GM21515 (cell line): Measurements from ENCODE around the gene CACNA1G.

ENCODE experiments used
- ATAC-seq: cut with Tn5 transposase; IDR thresholded peaks from one replicate; pipeline ENCODE4 v1.9.1; 2021; ENCODE audit not compliant: unreplicated experiment

CACNA1G gene

GRCh38 chr17:50642722-50643656 lies 82.5 kb downstream of the CACNA1G start:
- no peak for ATAC-seq

GRCh38 chr17:50645748-50646682 lies 85.5 kb downstream of the CACNA1G start:
- ATAC-seq = no peak

DNA sequence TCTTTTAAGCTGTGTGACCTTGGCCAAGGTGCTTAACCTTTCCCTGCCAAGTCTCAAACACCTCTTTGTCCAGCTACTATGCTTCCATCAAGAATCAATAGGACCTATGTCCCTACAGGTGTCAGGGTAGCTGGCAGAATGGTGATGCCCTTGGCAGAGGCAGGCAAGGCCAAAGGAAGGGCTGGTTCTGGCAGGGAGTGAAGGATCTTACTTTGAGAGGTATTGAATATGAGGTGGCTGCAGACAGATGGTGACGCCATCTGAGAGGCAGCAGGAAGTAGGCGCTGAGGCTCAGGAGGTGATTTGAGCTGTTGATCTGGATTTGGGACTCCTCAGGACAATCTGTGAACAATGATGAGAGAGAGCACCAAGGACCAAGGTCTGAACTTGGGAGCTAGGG lies 86.7 kb downstream of the CACNA1G start:
- ATAC-seq = no peak

- ATAC-seq = no peak
Measured at GRCh38 chr17:50649042-50649908, 88.8 kb downstream of the CACNA1G start.

DNA sequence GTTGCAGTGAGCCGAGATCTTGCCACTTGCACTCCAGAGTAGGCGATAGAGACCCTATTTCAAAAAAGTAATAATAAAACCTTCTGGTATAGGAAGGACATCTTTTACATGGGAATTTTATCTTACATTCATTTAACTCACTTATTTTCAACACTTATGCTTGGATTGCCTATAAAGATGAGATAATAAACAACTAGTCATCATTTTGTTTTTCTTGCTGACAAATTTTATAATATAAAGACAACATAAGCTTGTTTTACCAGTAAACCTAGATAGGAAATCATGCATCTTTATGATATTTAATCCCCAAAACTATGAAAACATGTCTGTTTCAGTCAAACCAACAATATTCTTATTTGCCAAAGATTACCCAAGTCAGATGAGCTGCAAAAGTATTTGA lies 91.1 kb downstream of the CACNA1G start:
- no peak for ATAC-seq

GRCh38 chr17:50653738-50654137 lies 93.2 kb downstream of the CACNA1G start:
- no peak for ATAC-seq

- ATAC-seq = no peak
Measured at GRCh38 chr17:50656509-50656908, 96.0 kb downstream of the CACNA1G start.

DNA sequence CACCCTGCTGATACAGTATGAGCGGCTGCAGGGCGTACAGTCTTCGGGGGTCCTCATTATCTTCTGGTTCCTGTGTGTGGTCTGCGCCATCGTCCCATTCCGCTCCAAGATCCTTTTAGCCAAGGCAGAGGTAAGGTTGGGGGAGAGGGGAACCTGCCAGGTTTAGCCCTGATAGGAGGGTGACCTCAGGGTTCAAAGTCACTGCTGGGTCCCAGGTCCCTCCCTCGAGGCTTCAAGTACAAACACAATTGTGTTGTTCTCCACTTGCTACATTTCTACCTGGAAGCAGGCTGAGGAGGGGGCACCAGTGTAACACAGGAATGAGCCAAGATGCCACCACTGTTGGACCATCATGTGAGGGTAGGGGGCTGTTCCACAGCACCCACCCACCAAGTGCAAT lies 96.5 kb downstream of the CACNA1G start:
- no peak for ATAC-seq

GRCh38 chr17:50657627-50658026 lies 97.1 kb downstream of the CACNA1G start:
- no peak for ATAC-seq

- ATAC-seq = no peak
Measured at GRCh38 chr17:50658616-50659015, 98.1 kb downstream of the CACNA1G start.

DNA sequence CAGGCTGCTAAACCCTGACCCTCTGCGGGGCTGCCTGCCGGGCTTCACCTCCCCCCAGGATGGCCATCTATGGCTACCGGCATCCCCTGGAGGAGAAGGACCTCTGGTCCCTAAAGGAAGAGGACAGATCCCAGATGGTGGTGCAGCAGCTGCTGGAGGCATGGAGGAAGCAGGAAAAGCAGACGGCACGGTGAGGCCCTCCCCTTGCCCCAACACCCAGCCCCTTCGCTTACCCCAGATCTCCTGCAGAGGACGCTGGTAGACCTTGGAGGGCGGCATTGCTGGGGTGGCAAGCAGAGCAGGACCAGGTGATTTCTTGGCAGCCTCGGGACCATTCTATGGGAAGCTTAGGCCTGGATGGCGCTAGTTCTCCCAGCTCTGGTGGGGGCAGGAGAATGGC lies 98.7 kb downstream of the CACNA1G start:
- no peak for ATAC-seq

DNA sequence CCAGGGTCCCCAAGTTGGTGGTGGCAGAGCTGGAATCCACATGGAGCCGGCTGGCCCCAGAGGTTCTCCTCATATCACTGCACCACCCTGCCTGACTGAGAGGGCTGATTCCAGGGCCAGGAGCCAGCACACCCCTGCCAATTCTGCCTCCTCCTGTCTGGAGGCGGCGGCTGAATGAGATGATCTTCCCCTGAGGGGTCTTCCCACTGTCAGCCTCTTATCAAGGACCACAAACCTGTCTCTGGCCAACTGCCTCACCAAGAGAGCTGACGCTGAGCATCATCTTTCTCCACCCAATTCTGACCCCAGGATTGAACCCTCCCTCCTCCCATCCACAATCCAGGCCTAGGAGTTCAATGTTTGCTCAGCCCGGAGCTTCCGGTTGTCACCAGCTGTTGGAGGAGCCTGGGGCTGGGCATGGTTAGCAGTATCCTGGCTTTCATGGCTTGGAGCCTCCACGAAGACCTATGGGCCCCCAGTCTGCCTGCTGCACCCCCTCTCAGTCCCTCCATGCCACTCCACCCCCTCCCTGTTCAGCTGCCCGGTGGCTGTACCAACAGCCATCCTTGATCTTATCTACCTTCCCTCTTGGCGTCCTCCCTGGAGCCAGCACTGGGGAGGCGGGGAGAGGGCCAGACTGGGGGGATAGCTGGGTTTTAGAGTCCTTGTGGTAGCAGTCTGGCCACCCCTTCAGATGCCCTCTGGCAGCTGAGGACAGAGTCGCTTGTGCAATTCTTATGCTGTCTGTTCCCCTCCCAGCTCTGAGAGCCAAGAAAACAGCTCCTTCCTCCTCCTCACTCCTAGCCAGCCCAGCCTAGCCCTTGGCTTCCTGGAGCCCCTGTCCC lies 99.7 kb downstream of the CACNA1G start:
- ATAC-seq = no peak

DNA sequence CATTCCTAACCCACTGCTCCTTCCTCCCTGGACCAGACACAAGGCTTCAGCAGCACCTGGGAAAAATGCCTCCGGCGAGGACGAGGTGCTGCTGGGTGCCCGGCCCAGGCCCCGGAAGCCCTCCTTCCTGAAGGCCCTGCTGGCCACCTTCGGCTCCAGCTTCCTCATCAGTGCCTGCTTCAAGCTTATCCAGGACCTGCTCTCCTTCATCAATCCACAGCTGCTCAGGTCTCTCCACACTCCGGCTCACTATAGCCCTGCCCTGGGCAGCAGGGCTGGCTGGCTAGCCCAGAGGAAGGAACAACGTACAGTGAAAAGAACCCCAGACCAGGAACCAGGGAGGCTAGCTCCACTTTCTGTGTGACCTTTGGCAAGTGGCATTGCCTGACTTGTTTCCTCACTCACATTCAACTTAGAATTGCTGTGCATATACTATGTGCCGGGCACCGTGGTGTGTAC lies 100.4 kb downstream of the CACNA1G start:
- ATAC-seq = no peak

DNA sequence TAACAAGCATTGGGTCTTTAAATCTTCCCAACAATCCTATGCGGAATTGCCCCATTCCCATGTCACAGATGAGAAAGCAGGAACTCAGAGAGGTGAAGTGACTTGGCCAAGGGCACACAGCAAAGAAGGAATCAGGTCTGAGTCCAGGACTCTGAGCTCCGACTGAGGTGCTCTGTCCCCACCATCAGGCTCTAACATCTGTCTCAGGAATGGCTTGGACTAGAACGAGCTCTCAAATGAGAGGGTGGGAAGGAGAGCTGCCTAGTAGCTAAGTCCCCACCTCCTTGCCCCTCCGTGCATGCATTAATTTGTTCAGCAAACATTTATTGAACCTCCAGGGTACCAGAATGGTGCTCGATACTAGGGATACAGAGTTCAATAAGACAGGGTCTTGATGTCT lies 100.8 kb downstream of the CACNA1G start:
- ATAC-seq = no peak

DNA sequence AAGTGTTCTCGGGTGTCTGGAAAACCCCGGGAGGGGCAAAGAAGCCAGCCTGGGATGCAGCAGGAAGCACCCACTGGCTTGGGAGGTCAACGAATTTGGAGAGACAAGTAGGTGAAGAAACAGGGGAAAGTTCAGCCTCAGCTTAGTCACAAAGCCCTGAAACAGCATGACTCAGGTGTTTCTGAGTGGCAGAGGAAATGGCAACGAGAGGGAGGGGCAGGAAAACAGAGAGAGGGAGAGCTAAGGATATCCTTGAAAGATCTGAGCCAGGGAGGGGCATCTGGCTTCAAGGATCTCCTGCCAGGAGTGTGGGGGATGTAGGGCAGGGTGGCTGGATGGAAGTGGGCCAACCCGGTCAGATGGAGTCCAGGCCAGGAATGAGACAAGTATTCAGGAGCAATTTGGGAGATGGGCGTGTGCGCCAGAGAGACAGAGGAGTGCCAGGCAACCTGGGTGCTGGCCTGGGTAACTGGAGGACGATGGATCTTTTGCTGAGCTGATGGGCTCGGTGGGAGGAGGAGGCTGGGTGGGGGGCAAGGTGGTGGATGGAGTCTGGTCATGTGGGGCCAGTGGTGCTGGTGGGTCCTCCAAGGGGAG lies 101.4 kb downstream of the CACNA1G start:
- ATAC-seq = no peak

DNA sequence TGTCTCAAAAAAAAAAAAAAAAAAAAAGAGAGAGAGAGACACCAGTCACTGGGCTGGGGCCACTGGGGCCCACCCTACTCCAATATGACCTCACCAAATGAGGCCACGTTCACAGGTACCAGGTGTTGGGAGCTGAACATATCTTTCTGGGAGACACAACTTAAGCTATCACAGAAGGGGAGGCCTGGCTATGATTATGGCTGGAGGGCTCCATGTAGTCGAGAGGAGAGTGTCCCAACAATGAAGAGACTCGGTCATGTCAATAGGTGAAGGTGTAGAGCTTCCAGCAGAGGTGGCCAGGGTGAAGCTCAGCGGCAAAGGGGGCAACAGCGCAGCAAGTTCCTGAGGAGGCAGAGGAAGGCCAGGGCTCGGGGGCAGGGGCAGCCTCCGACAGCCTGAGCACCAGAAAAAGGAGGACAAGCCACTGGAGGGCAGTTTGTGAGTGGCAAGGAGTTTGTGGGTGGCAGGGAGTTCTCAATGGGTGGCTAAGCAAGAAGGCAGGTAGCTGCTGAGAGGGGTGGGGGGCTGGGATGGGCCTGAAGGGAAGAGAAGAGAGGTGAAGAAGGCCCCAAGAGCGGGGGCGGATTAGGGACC lies 102.2 kb downstream of the CACNA1G start:
- ATAC-seq = no peak

- ATAC-seq = no peak
Measured at GRCh38 chr17:50663812-50664374, 103.4 kb downstream of the CACNA1G start.

DNA sequence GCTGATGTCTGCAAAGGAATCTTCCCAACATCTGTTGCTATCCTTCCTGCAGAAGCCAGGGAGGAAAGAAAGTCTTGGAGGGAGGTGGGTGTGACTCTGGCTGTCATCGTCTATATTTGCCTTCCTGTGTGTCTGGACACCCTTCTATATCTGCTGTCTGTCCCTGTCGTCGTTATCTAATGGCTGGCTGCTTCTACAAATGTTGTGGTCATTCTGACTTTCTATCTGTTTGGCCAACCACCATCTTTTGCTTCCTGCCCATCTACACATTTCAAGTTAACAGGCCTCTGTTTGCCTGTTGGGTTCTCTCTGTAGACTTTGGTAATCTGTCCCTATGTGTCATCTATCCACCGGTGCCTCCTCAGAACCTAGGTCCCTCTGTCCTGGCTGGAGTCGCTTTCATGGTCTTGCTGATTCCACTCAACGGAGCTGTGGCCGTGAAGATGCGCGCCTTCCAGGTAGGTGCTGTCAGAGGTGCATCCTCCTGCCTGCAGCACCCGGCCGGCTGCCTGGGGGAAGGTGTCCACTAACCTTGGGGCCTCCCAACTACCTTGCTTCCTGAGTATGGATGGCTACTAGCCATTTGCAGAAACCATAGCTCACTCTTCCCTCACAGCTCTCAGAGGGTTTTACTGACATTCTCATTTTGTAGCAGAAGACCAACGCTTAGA lies 104.4 kb downstream of the CACNA1G start:
- ATAC-seq = no peak
